Lower lobe of right lung (tissue), 2 donors: ENCODE measurements around the gene DOCK6. TPM values are rescaled to one million over a fixed set of nuclear protein-coding genes. Genes with fewer than 3 reads are reported as not detected.

Experiments used
- ATAC-seq, 2 donors: fragments of 200-7000 bp; cut with Tn5 transposase; one replicate each; pipeline ENCODE4 v1.9.1; 2020 to 2022; ENCODE audit warnings: mild to moderate bottlenecking in 2 of 2, moderate library complexity in 2 of 2
- DNase-seq: peaks from one replicate; pipeline ENCODE4 v3.0.0-alpha.2; 2020
- H3K27ac ChIP-seq: fragments of 200-600 bp; one replicate; pipeline ENCODE4 v1.8.0; 2022
- H3K27me3 ChIP-seq: fragments of 200-600 bp; one replicate; pipeline ENCODE4 v1.8.0; 2022; ENCODE audit warnings: low read depth
- H3K36me3 ChIP-seq: fragments of 200-600 bp; one replicate; pipeline ENCODE4 v1.8.0; 2022; ENCODE audit warnings: mild to moderate bottlenecking
- H3K4me1 ChIP-seq: fragments of 200-600 bp; one replicate; pipeline ENCODE4 v1.8.0; 2022
- H3K4me3 ChIP-seq: fragments of 200-600 bp; one replicate; pipeline ENCODE4 v1.8.0; 2022; ENCODE audit warnings: mild to moderate bottlenecking
- H3K9me3 ChIP-seq: fragments of 200-600 bp; one replicate; pipeline ENCODE4 v1.8.0; 2022
- intact Hi-C: fragments of 100-400 bp; cut with DNase I; formaldehyde crosslinking; loops from one replicate; pipeline ENCODE4 v1.11.0; 2022
- total RNA-seq: library from RNA; stranded (reverse); fragmentation: NEBNext Ultra II Directional; extraction: Animal tissue kit (Norgen Biotek cat#: 25700); gene quantifications from one replicate; pipeline ENCODE4 v1.2.1, GENCODE V29; 2021
- TF ChIP-seq, protein P1 (sequence below): fragments of 200-600 bp; IDR thresholded peaks from one replicate; pipeline ENCODE4 v1.8.0; 2022; ENCODE audit warnings: antibody characterized with exemption, mild to moderate bottlenecking
- donor health status: DM: no; HTN: yes; CAD: no; lungs with severe emphysema.

The DOCK6 gene
- total RNA-seq, 1 donor from 2014 or later = 106 TPM

DNA sequence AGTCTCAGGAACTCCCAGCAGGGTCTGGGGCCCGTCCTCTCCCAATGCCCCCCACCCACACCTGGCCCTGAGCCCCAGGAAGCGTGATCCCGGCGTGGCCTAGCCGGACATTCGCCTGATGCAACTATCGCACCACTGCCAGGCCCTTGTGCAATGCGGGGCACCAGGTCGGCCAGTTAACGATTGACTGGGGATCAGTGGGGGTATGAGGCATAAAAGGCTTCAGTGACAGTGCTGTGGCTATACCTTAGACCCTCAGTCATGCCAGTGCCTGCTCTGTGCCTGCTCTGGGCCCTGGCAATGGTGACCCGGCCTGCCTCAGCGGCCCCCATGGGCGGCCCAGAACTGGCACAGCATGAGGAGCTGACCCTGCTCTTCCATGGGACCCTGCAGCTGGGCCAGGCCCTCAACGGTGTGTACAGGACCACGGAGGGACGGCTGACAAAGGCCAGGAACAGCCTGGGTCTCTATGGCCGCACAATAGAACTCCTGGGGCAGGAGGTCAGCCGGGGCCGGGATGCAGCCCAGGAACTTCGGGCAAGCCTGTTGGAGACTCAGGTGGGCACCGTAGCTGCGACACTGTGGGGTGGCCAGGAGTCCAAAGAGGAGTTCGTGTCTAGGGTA, 22.8 kb downstream of the DOCK6 start, which contains the start of gene ANGPTL8:
ANGPTL8 (plus strand) TSS at position 243 of the 624 bp plus-strand sequence; CDS start at position 262, 19 bp downstream.
- H3K4me3 ChIP-seq = no peak within 1 kb of the TSS
- no peaks in the 10 kb centered on the region for H3K9me3 ChIP-seq
- no peak for ATAC-seq
- H3K36me3 ChIP-seq = peaks cover 77% of the 10 kb centered on the region
- H3K27me3 ChIP-seq = no peaks in the 10 kb centered on the region
- no peak within 1 kb of the TSS for H3K27ac ChIP-seq
- TF ChIP-seq, protein P1, sequence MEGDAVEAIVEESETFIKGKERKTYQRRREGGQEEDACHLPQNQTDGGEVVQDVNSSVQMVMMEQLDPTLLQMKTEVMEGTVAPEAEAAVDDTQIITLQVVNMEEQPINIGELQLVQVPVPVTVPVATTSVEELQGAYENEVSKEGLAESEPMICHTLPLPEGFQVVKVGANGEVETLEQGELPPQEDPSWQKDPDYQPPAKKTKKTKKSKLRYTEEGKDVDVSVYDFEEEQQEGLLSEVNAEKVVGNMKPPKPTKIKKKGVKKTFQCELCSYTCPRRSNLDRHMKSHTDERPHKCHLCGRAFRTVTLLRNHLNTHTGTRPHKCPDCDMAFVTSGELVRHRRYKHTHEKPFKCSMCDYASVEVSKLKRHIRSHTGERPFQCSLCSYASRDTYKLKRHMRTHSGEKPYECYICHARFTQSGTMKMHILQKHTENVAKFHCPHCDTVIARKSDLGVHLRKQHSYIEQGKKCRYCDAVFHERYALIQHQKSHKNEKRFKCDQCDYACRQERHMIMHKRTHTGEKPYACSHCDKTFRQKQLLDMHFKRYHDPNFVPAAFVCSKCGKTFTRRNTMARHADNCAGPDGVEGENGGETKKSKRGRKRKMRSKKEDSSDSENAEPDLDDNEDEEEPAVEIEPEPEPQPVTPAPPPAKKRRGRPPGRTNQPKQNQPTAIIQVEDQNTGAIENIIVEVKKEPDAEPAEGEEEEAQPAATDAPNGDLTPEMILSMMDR = no peak
- DNase-seq = no peak
- intact Hi-C loops = no loop called here
- H3K4me1 ChIP-seq = peaks cover 8% of the 10 kb centered on the region

DNA sequence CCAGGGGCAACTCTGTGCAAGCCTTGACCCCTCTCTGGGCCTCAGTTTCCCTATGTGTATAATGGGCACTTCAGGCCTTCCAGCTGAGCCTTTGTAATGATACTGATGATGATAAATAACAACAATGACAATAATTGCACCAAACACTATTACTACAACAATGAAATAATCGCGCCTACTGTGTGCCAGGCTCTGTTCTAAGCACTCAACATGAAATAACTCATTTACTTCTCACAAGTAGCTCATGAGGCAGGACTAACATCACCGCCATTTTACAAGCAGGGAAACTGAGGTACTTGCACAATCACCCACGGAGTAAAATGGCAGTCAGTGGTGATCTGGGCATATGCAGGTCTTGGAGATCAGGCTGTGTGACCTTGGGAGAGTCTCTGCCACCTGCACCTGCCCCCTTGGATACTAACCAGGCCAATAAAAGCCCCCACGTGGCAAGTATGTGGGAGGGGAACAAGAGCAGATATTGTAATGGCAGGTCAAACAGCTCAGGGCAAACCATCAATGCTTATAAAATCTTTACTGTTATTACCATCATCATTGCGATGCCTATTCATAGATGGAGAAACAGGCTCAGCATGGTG, 23.4 kb downstream of the DOCK6 start:
- TF ChIP-seq, protein P1 = no peak
- peaks cover 82% of the 10 kb centered on the region for H3K36me3 ChIP-seq
- no peaks in the 10 kb centered on the region for H3K9me3 ChIP-seq
- H3K27ac ChIP-seq = no peak overlapping the region
- intact Hi-C loops = no loop called here
- H3K4me3 ChIP-seq = no peak overlapping the region
- H3K4me1 ChIP-seq = peaks cover 5% of the 10 kb centered on the region
- ATAC-seq (no peak), DNase-seq (no peak)
- H3K27me3 ChIP-seq = no peaks in the 10 kb centered on the region

DNA sequence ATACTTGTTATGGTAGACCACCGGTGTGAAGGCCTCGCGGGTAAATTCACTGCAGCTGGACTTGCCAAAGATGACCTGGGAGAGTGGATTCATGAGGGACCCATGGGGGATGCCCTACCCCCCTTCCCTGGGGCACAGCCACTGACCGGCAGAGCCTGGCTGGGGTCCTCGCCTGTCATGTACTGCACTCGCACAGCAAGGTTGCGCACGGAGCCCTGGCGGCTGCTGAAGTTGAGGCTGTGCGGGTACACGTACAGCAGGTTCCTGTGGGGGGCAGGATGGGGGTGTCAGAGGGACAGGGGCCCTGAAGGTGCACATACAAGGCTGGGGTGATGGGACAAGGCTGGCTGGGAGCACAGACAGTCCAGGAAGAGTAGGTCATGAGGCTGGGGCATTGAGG, 24.3 kb downstream of the DOCK6 start:
- intact Hi-C loops = no loop called here
- H3K36me3 ChIP-seq = peaks cover 89% of the 10 kb centered on the region
- TF ChIP-seq, protein P1 = no peak

DNA sequence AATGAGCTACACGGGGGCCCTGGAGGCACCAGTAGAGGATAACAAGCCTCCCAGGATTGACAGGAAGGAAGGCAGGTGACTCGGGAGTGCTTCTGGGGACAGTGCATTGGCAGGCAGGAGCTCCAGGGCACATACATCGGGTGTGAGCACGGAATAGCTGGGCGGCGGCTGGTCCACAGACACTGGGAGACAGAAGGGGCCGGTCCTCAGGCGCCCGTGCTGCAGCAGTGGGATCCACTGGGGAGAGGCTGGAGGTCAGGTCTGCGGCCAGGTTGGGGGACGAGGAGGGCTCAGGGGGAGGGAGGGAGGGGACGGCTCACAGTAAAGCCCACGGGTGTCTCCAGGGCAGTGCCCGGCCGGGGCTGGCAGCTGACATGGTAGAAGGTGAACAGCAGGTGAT, 25.0 kb downstream of the DOCK6 start:
- Histone ChIP-seq H3K27ac (no peak overlapping the region), H3K27me3 (no peaks in the 10 kb centered on the region), H3K4me3 (no peak overlapping the region), H3K36me3 (peaks cover 89% of the 10 kb centered on the region), H3K9me3 (no peaks in the 10 kb centered on the region), H3K4me1 (no peaks in the 10 kb centered on the region)
- intact Hi-C loops = no loop called here
- no peak for ATAC-seq
- TF ChIP-seq, protein P1 = no peak
- no peak for DNase-seq

More for the DNA sequence above, 24.3 kb downstream of the DOCK6 start:
- Histone ChIP-seq H3K4me1 (no peaks in the 10 kb centered on the region), H3K9me3 (no peaks in the 10 kb centered on the region), H3K4me3 (no peak overlapping the region), H3K27ac (no peak overlapping the region), H3K27me3 (no peaks in the 10 kb centered on the region)
- DNase-seq = no peak
- no peak for ATAC-seq

DNA sequence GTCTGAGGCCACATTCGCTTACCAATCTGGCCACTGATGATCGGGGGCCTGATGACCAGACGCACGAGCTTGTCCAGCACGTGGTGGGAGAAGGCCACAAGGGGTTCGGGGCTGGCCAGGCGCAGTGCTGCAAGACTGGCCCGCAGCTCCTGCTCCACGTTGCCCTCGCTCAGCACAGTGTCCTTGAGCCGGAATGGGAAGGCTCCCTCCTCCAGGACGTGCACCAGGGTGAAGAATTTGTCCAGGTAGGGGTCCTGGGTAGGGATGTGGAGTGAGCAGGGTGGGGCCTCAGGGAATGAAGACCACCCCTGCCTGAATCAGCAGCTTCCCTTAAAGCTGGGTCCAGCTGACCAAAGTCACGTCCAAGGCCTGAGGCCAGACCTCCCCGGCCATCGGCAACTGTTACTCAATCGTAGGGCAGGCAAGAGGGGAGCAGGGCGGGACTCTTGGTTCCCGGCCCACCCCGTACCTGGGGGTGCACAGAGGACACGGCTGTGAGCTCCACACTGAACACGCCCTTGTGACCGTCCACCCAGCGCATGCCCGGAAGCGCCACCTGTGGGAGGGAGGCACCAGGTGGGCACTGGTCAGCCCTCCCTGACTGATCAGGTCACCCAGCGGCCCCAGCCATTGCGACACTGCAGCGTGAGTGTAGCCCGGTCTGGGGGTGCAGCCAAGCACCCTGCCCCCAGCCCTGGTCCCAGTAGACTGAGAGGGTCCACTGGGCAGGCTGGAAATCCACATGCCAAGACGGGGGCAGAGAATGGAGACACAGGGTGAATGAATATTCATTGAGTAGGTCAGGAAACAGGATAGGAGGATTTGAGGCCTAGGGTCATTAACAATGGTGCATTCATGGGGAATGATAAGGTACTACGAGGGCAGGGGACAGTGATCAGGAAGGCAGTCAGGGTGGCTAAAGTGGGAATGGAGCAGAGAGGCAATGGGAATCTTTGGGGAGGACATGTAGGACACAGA, 25.7 kb downstream of the DOCK6 start:
- ATAC-seq (no peak), DNase-seq (no peak)
- TF ChIP-seq, protein P1 = no peak
- Histone ChIP-seq H3K36me3 (peaks cover 89% of the 10 kb centered on the region), H3K27me3 (no peaks in the 10 kb centered on the region), H3K4me1 (no peaks in the 10 kb centered on the region), H3K9me3 (no peaks in the 10 kb centered on the region), H3K4me3 (no peak overlapping the region), H3K27ac (no peak overlapping the region)
- intact Hi-C loops = no loop called here
